ENCODE data around the gene KRTAP3-3. TPM values are rescaled to one million over a fixed set of nuclear protein-coding genes. Genes with fewer than 3 reads are reported as not detected.

Gene KRTAP3-3
- total and polyA plus RNA-seq, 9 donors, result not detected

DNA sequence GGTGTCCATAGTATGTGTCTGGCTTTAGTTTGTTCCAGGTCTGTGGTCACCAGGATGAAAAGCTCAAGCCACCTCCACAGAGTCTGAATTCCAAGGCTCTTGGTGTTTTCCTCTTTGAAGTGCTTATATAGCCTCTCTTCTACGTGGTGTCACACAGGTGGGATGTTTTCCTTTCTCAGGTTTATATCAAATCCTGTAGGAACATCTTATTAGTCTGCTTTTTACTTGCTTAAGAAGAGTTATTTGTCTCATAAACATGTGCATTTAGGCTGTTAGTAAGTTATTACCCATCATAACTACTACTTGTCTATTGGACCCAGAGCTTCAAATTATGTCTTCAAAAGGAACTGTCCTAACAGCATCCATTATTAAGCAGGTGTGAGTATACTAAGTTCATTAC is 27.1 kb downstream of the KRTAP3-3 start, which contains the start of gene KRT39:
KRT39 (minus strand) TSS at position 101 of the 400 bp plus-strand sequence; CDS start at position 9, 92 bp downstream.
- DNase-seq, result no peak
- Histone ChIP-seq H3K9me3 (no peaks in the 10 kb centered on the region), H3K27me3 (no peaks in the 10 kb centered on the region), H3K4me1 (ENCODE audit: insufficient read depth) (no peaks in the 10 kb centered on the region), H3K4me3 (no peak within 1 kb of the TSS), H3K36me3 (no peaks in the 10 kb centered on the region), H3K27ac (no peak within 1 kb of the TSS)
- WGBS, 3 donors, result 37 to 71% (median 68%) methylated on average over 1 of the region's 1 CpG
- intact Hi-C loops (cut with DNase I), result no loop called here
- TF ChIP-seq POLR2A (IDR thresholded peaks at IDR 0.05) (no peak), EP300 (IDR thresholded peaks at IDR 0.05) (no peak), CTCF (IDR thresholded peaks at IDR 0.05) (no peak)

GRCh38 chr17:40963838-40964237 is 30.1 kb downstream of the KRTAP3-3 start:
- Histone ChIP-seq H3K4me3 (no peak overlapping the region), H3K4me1 (ENCODE audit: insufficient read depth) (no peaks in the 10 kb centered on the region), H3K27me3 (no peaks in the 10 kb centered on the region), H3K36me3 (no peaks in the 10 kb centered on the region), H3K27ac (no peak overlapping the region), H3K9me3 (no peaks in the 10 kb centered on the region)
- intact Hi-C loops (cut with DNase I), result no loop called here
- DNase-seq, result no peak
- 37 to 48% (median 47%) methylated on average over 1 of the region's 1 CpG for WGBS, 3 donors
- TF ChIP-seq POLR2A (IDR thresholded peaks at IDR 0.05), result no peak
- TF ChIP-seq CTCF (IDR thresholded peaks at IDR 0.05), result peak in 1 of 3 donors; percentile 11

DNA sequence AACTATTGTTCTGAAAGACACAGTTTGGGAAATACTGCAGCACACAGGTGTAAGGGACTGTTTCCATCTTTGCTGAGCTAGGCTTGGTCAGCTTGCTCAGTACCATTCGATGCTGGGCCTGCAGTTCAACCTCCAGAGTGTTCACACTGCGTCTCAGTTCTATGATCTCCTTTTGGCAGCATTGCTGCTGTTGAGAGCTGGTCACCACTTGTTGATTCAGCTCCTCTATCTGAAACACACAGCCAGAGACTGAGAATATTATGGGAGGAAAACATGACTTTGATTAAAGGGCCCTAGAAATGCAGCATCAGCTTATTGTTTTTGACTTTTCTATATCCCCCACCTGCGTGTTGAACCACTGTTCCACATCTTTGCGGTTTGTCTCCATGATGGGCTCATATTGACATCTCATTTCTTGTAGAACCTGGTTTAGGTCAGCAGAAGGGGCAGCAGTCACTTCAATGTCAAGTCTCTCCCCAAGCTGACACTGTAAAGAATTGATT is 31.9 kb downstream of the KRTAP3-3 start:
- WGBS, 3 donors, result 94 to 96% (median 96%) methylated on average over 4 of the region's 4 CpGs
- Histone ChIP-seq H3K4me1 (ENCODE audit: insufficient read depth) (no peaks in the 10 kb centered on the region), H3K4me3 (no peak overlapping the region), H3K9me3 (no peaks in the 10 kb centered on the region), H3K27ac (no peak overlapping the region), H3K36me3 (no peaks in the 10 kb centered on the region), H3K27me3 (no peaks in the 10 kb centered on the region)
- intact Hi-C loops (cut with DNase I), result no loop called here
- TF ChIP-seq CTCF (IDR thresholded peaks at IDR 0.05), result no peak
- TF ChIP-seq EP300 (IDR thresholded peaks at IDR 0.05), result no peak
- TF ChIP-seq POLR2A (IDR thresholded peaks at IDR 0.05), result no peak
- no peak for DNase-seq

DNA sequence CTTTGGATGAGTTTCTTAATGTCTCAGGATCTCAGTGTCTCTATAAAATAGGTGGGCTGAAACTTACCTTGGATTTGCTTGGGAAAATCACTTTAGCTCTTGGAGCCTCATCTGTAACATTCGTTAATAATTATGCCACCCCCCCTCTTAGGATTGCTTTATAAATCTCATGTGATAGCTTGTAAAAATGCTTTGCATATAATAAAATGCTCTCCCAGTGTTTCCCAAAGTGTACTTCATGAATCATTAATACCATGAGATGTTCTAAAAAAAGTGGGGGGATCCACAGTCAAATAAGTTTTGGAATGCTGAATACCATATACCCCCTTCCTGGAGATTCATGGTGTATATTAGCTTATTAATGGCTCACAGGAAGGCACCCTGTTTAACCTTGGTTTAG is 32.4 kb downstream of the KRTAP3-3 start:
- Histone ChIP-seq H3K4me1 (ENCODE audit: insufficient read depth) (no peaks in the 10 kb centered on the region), H3K9me3 (no peaks in the 10 kb centered on the region), H3K27ac (no peak overlapping the region), H3K27me3 (no peaks in the 10 kb centered on the region), H3K36me3 (no peaks in the 10 kb centered on the region), H3K4me3 (no peak overlapping the region)
- 79 to 84% (median 81%) methylated on average over 1 of the region's 1 CpG for WGBS, 3 donors
- TF ChIP-seq CTCF (IDR thresholded peaks at IDR 0.05) (no peak), EP300 (IDR thresholded peaks at IDR 0.05) (no peak), POLR2A (IDR thresholded peaks at IDR 0.05) (no peak)
- intact Hi-C loops (cut with DNase I), result no loop called here
- DNase-seq, result no peak
